ENCODE results near the gene CTNNBL1.
A peak's percentile ranks its signal among the peaks of the same experiment; 100 is the strongest.
"Not testable (repeated sequence)": the region's sequence is repeated elsewhere in the genome, so short reads cannot be mapped to it uniquely, and the experiment has no call there.

Gene CTNNBL1

GRCh38 chr20:37693635-37694626 is at the start of gene CTNNBL1:
TSS of gene CTNNBL1 (plus strand) at chr20:37694030. CDS start at chr20:37694123, 93 bp downstream.
- DNase-seq: peak; percentile 98 to 99 (median 99)

GRCh38 chr20:37644605-37645004 is 49.2 kb upstream of the CTNNBL1 start:
- DNase-seq: no peak

- DNase-seq: no peak
These were observed 45.9 kb upstream of the CTNNBL1 start for GRCh38 chr20:37647946-37648345.

- DNase-seq: no peak
These were observed 44.8 kb upstream of the CTNNBL1 start for GRCh38 chr20:37649017-37649416.

GRCh38 chr20:37649676-37650370 is 44.0 kb upstream of the CTNNBL1 start:
- no peak for DNase-seq

- no peak for DNase-seq
These were observed 43.2 kb upstream of the CTNNBL1 start for GRCh38 chr20:37650661-37651060.

GRCh38 chr20:37651932-37652331 is 41.9 kb upstream of the CTNNBL1 start:
- peak in 2 of 3 experiments; percentile 29 to 37 for DNase-seq

GRCh38 chr20:37656945-37657344 is 36.9 kb upstream of the CTNNBL1 start:
- no peak for DNase-seq

GRCh38 chr20:37657924-37658804 is 35.7 kb upstream of the CTNNBL1 start:
- no peak for DNase-seq

GRCh38 chr20:37661519-37661918 is 32.3 kb upstream of the CTNNBL1 start:
- DNase-seq: no peak

- no peak for DNase-seq
These were observed 31.5 kb upstream of the CTNNBL1 start for GRCh38 chr20:37662308-37662707.

- not testable (repeated sequence) for DNase-seq
These were observed 29.2 kb upstream of the CTNNBL1 start for GRCh38 chr20:37664595-37664994.

- no peak for DNase-seq
These were observed 25.7 kb upstream of the CTNNBL1 start for GRCh38 chr20:37668166-37668565.

GRCh38 chr20:37669062-37669772 is 24.6 kb upstream of the CTNNBL1 start:
- DNase-seq: peak in 2 of 3 experiments; percentile 48 to 58

GRCh38 chr20:37669773-37670236 is 24.0 kb upstream of the CTNNBL1 start:
- DNase-seq: peak in 2 of 3 experiments; percentile 54 to 75

GRCh38 chr20:37670351-37670791 is 23.5 kb upstream of the CTNNBL1 start:
- DNase-seq: peak in 2 of 3 experiments; percentile 57 to 79

GRCh38 chr20:37672143-37672542 is 21.7 kb upstream of the CTNNBL1 start:
- DNase-seq: no peak

GRCh38 chr20:37673444-37673843 is 20.4 kb upstream of the CTNNBL1 start:
- DNase-seq: peak in 2 of 3 experiments; percentile 23 to 59

GRCh38 chr20:37676440-37676839 is 17.4 kb upstream of the CTNNBL1 start:
- DNase-seq: no peak

GRCh38 chr20:37677969-37678861 is 15.6 kb upstream of the CTNNBL1 start:
- DNase-seq: no peak

GRCh38 chr20:37679751-37680150 is 14.1 kb upstream of the CTNNBL1 start:
- not testable (repeated sequence) for DNase-seq
